HEK293 (cell line): Measurements from ENCODE around the gene TCOF1.

Experiments
- CTCF ChIA-PET: fragments of 350-600 bp; formaldehyde crosslinking; extraction: SDS; loops from one replicate; lab custom pipeline; 2021; ENCODE audit warnings: antibody characterized with exemption; lab: Yijun Ruan, JAX
- POLR2A ChIA-PET: fragments of 300-600 bp; formaldehyde crosslinking; extraction: SDS; loops from one replicate; lab custom pipeline; 2020; ENCODE audit warnings: antibody characterized with exemption, inconsistent platforms; lab: Yijun Ruan, JAX
- H3K27ac ChIP-seq: fragments of 200-500 bp; sonication (Bioruptor generic); 2 replicates; pipeline ENCODE4 v1.5.1; 2014; ENCODE audit warnings: low read depth, low read length, control low read depth, inconsistent platforms; ENCODE audit errors: extremely low read depth
- H3K36me3 ChIP-seq, 2 experiments: fragments of 200-500 bp in 1 of 2; sonication (Bioruptor generic) in 1 of 2; 1 replicate in 1 of 2; 2 replicates in 1 of 2; pipeline ENCODE4 v1.5.1; 2014 to 2017; ENCODE audit warnings: inconsistent platforms in 2 of 2, low read length in 2 of 2; ENCODE audit not compliant: control insufficient read depth in 2 of 2, insufficient read depth in 1 of 2
- H3K4me1 ChIP-seq: fragments of 200-500 bp; sonication (Bioruptor generic); 2 replicates; pipeline ENCODE4 v1.5.1; 2014; ENCODE audit warnings: mild to moderate bottlenecking, low read length, inconsistent platforms; ENCODE audit not compliant: control insufficient read depth, insufficient read depth
- H3K4me3 ChIP-seq: 2 replicates; pipeline ENCODE4 v1.5.1; 2011; ENCODE audit warnings: low read depth, mild to moderate bottlenecking, control low read depth, low read length, moderate library complexity
- H3K9me3 ChIP-seq: fragments of 200-500 bp; sonication (Bioruptor generic); 2 replicates; pipeline ENCODE4 v1.5.1; 2014; ENCODE audit warnings: low read depth, low read length, inconsistent platforms; ENCODE audit not compliant: control insufficient read depth, insufficient read depth
- OVOL3 ChIP-seq: fragments of 450-650 bp; formaldehyde crosslinking; IDR thresholded peaks from 2 replicates; pipeline ENCODE4 v1.5.1; 2016; ENCODE audit warnings: missing biosample characterization, missing genetic modification characterization
- PATZ1 ChIP-seq: fragments of 450-650 bp; formaldehyde crosslinking; IDR thresholded peaks from 2 replicates; pipeline ENCODE4 v1.5.1; 2016; ENCODE audit warnings: missing biosample characterization, missing genetic modification characterization
- SP2 ChIP-seq: fragments of 450-650 bp; formaldehyde crosslinking; IDR thresholded peaks from 2 replicates; pipeline ENCODE4 v1.5.1; 2016; ENCODE audit warnings: missing biosample characterization, missing genetic modification characterization
- ZFP41 ChIP-seq: fragments of 450-650 bp; formaldehyde crosslinking; IDR thresholded peaks from 2 replicates; pipeline ENCODE4 v1.5.1; 2016; ENCODE audit warnings: missing biosample characterization, missing genetic modification characterization, borderline replicate concordance
- ZNF16 ChIP-seq: fragments of 450-650 bp; formaldehyde crosslinking; IDR thresholded peaks from 2 replicates; pipeline ENCODE4 v1.5.1; 2016; ENCODE audit warnings: low read depth, missing biosample characterization, missing genetic modification characterization
- ZNF223 ChIP-seq: fragments of 450-650 bp; formaldehyde crosslinking; IDR thresholded peaks from 2 replicates; pipeline ENCODE4 v1.5.1; 2016; ENCODE audit warnings: missing biosample characterization, missing genetic modification characterization
- ZNF341 ChIP-seq: fragments of 450-650 bp; formaldehyde crosslinking; IDR thresholded peaks from 2 replicates; pipeline ENCODE4; 2016; ENCODE audit warnings: low read depth, missing biosample characterization, missing genetic modification characterization
- ZNF391 ChIP-seq: fragments of 450-650 bp; formaldehyde crosslinking; IDR thresholded peaks from 2 replicates; pipeline ENCODE4 v1.5.1; 2016; ENCODE audit warnings: low read depth, missing biosample characterization, missing genetic modification characterization, borderline replicate concordance
- ZNF404 ChIP-seq: fragments of 450-650 bp; formaldehyde crosslinking; IDR thresholded peaks from 2 replicates; pipeline ENCODE4 v1.5.1; 2017; ENCODE audit warnings: missing biosample characterization, missing genetic modification characterization
- ZNF423 ChIP-seq: fragments of 450-650 bp; formaldehyde crosslinking; IDR thresholded peaks from 2 replicates; pipeline ENCODE4 v1.5.1; 2016; ENCODE audit warnings: missing biosample characterization, missing genetic modification characterization
- ZNF580 ChIP-seq: fragments of 450-650 bp; formaldehyde crosslinking; IDR thresholded peaks from 2 replicates; pipeline ENCODE4 v1.5.1; 2016; ENCODE audit warnings: missing biosample characterization, missing genetic modification characterization
- ZNF792 ChIP-seq: fragments of 450-650 bp; formaldehyde crosslinking; IDR thresholded peaks from 2 replicates; pipeline ENCODE4 v1.5.1; 2016; ENCODE audit warnings: missing biosample characterization, missing genetic modification characterization
- ZSCAN23 ChIP-seq: fragments of 450-650 bp; formaldehyde crosslinking; IDR thresholded peaks from 2 replicates; pipeline ENCODE4 v1.5.1; 2016; ENCODE audit warnings: missing biosample characterization, missing genetic modification characterization
- TF ChIP-seq, protein P1 (sequence below): fragments of 450-650 bp; formaldehyde crosslinking; conservative IDR thresholded peaks from 2 replicates; pipeline ENCODE4 v1.5.1; 2016; ENCODE audit warnings: low read depth, missing biosample characterization, missing genetic modification characterization
- TF ChIP-seq, protein P2 (sequence below): fragments of 450-650 bp; formaldehyde crosslinking; IDR thresholded peaks from 2 replicates; pipeline ENCODE4 v1.5.1; 2016; ENCODE audit warnings: missing biosample characterization, missing genetic modification characterization, low read depth

TCOF1 gene

DNA sequence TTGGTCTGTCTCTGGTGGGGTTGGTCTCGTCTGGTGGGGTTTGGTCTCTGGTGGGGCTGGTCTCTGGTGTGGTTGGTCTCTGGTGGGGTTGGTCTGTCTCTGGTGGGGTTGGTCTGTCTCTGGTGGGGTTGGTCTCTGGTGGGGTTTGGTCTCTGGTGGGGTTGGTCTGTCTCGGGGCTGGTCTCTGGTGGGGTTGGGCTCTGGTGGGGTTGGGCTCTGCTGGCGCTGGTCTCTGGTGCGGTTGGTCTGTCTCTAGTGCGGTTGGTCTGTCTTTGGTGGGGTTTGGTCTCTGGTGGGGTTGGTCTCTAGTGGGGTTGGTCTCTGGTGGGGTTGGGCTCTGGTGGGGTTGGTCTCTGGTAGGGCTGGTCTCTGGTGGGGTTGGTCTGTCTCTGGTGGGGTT, 71.5 kb downstream of the TCOF1 start:
- ChIA-PET CTCF (interaction anchor here (0.7 kb wide), 1 partner anchor 202 kb away, joined by 6 read pairs; no protein-coding TSS in a partner anchor), POLR2A (interaction anchor here (0.5 kb wide), 1 partner anchor 39 kb away, joined by 5 read pairs; no protein-coding TSS in a partner anchor)
- H3K36me3 ChIP-seq: no peaks in the 10 kb centered on the region
- no peak overlapping the region for H3K27ac ChIP-seq
- no peak overlapping the region for H3K4me3 ChIP-seq
- no peak for TF ChIP-seq ZNF391
- no peak for TF ChIP-seq ZSCAN23
- no peak for TF ChIP-seq SP2 (tag by site-specific recombination)
- no peak for TF ChIP-seq ZNF423 (tag by site-specific recombination)
- TF ChIP-seq ZNF792 (tag by site-specific recombination): no peak
- TF ChIP-seq ZNF16 (tag by site-specific recombination): no peak
- no peak for TF ChIP-seq OVOL3 (tag by site-specific recombination)
- no peak for TF ChIP-seq ZNF223 (tag by site-specific recombination)
- TF ChIP-seq, protein P1, sequence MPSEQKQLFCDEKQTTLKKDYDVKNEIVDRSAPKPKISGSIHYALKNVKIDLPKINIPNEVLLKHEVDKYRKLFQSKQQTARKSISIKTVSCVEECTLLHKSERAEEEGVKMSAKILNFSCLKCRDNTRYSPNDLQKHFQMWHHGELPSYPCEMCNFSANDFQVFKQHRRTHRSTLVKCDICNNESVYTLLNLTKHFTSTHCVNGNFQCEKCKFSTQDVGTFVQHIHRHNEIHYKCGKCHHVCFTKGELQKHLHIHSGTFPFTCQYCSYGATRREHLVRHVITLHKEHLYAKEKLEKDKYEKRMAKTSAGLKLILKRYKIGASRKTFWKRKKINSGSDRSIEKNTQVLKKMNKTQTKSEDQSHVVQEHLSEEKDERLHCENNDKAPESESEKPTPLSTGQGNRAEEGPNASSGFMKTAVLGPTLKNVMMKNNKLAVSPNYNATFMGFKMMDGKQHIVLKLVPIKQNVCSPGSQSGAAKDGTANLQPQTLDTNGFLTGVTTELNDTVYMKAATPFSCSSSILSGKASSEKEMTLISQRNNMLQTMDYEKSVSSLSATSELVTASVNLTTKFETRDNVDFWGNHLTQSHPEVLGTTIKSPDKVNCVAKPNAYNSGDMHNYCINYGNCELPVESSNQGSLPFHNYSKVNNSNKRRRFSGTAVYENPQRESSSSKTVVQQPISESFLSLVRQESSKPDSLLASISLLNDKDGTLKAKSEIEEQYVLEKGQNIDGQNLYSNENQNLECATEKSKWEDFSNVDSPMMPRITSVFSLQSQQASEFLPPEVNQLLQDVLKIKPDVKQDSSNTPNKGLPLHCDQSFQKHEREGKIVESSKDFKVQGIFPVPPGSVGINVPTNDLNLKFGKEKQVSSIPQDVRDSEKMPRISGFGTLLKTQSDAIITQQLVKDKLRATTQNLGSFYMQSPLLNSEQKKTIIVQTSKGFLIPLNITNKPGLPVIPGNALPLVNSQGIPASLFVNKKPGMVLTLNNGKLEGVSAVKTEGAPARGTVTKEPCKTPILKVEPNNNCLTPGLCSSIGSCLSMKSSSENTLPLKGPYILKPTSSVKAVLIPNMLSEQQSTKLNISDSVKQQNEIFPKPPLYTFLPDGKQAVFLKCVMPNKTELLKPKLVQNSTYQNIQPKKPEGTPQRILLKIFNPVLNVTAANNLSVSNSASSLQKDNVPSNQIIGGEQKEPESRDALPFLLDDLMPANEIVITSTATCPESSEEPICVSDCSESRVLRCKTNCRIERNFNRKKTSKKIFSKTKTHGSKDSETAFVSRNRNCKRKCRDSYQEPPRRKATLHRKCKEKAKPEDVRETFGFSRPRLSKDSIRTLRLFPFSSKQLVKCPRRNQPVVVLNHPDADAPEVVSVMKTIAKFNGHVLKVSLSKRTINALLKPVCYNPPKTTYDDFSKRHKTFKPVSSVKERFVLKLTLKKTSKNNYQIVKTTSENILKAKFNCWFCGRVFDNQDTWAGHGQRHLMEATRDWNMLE: no peak
- TF ChIP-seq PATZ1 (tag by site-specific recombination): no peak
- no peak for TF ChIP-seq ZFP41 (tag by site-specific recombination)
- no peaks in the 10 kb centered on the region for H3K4me1 ChIP-seq
- no peaks in the 10 kb centered on the region for H3K9me3 ChIP-seq

GRCh38 chr5:150429410-150429873, 71.9 kb downstream of the TCOF1 start:
- no peaks in the 10 kb centered on the region for H3K9me3 ChIP-seq
- CTCF ChIA-PET: no interaction called here
- POLR2A ChIA-PET: no interaction called here
- no peaks in the 10 kb centered on the region for H3K4me1 ChIP-seq
- H3K27ac ChIP-seq: no peak overlapping the region
- no peak for TF ChIP-seq ZNF580 (tag by site-specific recombination)
- TF ChIP-seq, protein P2, sequence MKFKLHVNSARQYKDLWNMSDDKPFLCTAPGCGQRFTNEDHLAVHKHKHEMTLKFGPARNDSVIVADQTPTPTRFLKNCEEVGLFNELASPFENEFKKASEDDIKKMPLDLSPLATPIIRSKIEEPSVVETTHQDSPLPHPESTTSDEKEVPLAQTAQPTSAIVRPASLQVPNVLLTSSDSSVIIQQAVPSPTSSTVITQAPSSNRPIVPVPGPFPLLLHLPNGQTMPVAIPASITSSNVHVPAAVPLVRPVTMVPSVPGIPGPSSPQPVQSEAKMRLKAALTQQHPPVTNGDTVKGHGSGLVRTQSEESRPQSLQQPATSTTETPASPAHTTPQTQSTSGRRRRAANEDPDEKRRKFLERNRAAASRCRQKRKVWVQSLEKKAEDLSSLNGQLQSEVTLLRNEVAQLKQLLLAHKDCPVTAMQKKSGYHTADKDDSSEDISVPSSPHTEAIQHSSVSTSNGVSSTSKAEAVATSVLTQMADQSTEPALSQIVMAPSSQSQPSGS (tag by site-specific recombination): peak; percentile 88
- no peaks in the 10 kb centered on the region for H3K36me3 ChIP-seq
- H3K4me3 ChIP-seq: no peak overlapping the region

GRCh38 chr5:150431048-150431447, 73.6 kb downstream of the TCOF1 start:
- ChIA-PET POLR2A (no interaction called here), CTCF (interaction anchor here (0.7 kb wide), 1 partner anchor 619 kb away, joined by 3 read pairs; no protein-coding TSS in a partner anchor)
- Histone ChIP-seq H3K27ac (no peak overlapping the region), H3K4me3 (no peak overlapping the region), H3K4me1 (no peaks in the 10 kb centered on the region), H3K36me3 (no peaks in the 10 kb centered on the region), H3K9me3 (no peaks in the 10 kb centered on the region)
- TF ChIP-seq ZNF404 (no peak), ZNF341 (tag by site-specific recombination) (peak; percentile 49; the same call in 1 of the 2 replicates)
